ENCODE measurements around the gene GSTM5. TPM values are rescaled to one million over a fixed set of nuclear protein-coding genes. Genes with fewer than 3 reads are reported as not detected.
"Not testable (repeated sequence)": the region's sequence is repeated elsewhere in the genome, so short reads cannot be mapped to it uniquely, and the experiment has no call there.

GSTM5 gene
- total RNA-seq, 1 experiment from 2014 or later: not detected

DNA sequence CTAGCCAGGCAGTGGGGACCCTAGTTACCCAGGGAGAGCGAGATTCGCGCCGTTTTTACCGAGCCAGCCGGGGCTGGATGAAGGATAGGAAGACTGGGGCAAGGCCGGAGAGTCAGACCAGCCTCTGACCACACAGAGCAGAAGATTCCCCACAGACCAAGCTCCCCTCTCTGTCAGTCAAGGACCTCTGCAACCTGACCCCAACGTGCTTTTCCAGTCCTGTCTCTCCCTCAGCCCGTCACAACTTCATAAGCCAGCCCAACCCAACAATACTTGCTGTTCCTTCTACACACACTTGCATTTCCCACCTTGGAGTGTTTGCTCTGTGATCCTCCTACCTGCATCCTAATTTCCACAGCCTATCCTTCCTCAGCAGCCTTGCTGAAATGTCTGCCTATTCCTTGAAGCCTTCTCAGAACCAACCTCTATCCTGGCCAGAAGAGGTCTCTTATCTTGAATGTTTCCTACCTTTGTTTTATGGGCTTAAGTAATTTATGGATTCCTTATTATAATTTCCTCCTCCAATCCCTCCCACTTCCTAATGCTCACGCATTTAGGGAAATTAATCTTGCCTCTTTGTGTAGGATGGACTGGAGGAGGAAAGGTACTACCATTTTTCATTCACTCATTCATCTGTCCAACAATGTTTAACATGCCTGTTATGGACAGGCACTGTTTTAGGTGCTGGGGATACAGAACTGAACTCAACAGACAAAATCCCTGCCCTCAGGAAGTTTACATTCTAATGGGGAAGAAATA is 28.7 kb downstream of the GSTM5 start, which contains the start of gene GSTM3:
Gene GSTM3, minus strand, starts transcription at position 424 of the 759 bp plus-strand sequence. CDS start 751 bp downstream, outside the sequence.
- Histone ChIP-seq H3K4me2 (ENCODE audit: low read length) (peak within 1 kb of the TSS; percentile 99), H3F3A (ENCODE audit: low read length, unreplicated experiment) (no peaks in the 10 kb centered on the region), H3K9ac (ENCODE audit: low read length) (peak within 1 kb of the TSS; percentile 60), H3K9me3 (ENCODE audit: low read length) (no peaks in the 10 kb centered on the region), H2AFZ (ENCODE audit: low read length) (peak within 1 kb of the TSS; percentile 97), H3K79me2 (ENCODE audit: low read length) (peaks cover 9% of the 10 kb centered on the region), H3K9me2 (replicated peaks; ENCODE audit: low read length) (no peaks in the 10 kb centered on the region), H3K27ac (ENCODE audit: low read length) (no peak within 1 kb of the TSS), H3K4me3 (ENCODE audit: low read length) (peak within 1 kb of the TSS; percentile 89), H4K20me1 (ENCODE audit: low read length) (no peaks in the 10 kb centered on the region), H3K4me1 (ENCODE audit: insufficient read depth, low read length) (peaks cover 7% of the 10 kb centered on the region), H3K27me3 (ENCODE audit: low read length) (no peaks in the 10 kb centered on the region), H3K36me3 (ENCODE audit: low read depth, low read length) (peaks cover 17% of the 10 kb centered on the region; the same call in 1 of the 2 replicates)
- ChIA-PET CTCF (no interaction called here), POLR2A (ENCODE audit: unreplicated experiment) (no interaction called here)
- peak; percentile 57 for ATAC-seq
- intact Hi-C loops (cut with micrococcal nuclease): no loop called here
- TF ChIP-seq EZH2 (IDR thresholded peaks at IDR 0.05; ENCODE audit: low read length, unreplicated experiment): no peak
- no peak for TF ChIP-seq EZH2phosphoT487 (IDR thresholded peaks at IDR 0.05; ENCODE audit: borderline replicate concordance, low read length)
- TF ChIP-seq, protein P1, sequence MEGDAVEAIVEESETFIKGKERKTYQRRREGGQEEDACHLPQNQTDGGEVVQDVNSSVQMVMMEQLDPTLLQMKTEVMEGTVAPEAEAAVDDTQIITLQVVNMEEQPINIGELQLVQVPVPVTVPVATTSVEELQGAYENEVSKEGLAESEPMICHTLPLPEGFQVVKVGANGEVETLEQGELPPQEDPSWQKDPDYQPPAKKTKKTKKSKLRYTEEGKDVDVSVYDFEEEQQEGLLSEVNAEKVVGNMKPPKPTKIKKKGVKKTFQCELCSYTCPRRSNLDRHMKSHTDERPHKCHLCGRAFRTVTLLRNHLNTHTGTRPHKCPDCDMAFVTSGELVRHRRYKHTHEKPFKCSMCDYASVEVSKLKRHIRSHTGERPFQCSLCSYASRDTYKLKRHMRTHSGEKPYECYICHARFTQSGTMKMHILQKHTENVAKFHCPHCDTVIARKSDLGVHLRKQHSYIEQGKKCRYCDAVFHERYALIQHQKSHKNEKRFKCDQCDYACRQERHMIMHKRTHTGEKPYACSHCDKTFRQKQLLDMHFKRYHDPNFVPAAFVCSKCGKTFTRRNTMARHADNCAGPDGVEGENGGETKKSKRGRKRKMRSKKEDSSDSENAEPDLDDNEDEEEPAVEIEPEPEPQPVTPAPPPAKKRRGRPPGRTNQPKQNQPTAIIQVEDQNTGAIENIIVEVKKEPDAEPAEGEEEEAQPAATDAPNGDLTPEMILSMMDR (conservative IDR thresholded peaks at IDR 0.05; ENCODE audit: low read depth, low read length): peak; percentile 30; the same call in 1 of the 2 replicates
- peak; percentile 15 for DNase-seq
- BruUV-seq (replicated peaks): TSS peak; percentile 10

DNA sequence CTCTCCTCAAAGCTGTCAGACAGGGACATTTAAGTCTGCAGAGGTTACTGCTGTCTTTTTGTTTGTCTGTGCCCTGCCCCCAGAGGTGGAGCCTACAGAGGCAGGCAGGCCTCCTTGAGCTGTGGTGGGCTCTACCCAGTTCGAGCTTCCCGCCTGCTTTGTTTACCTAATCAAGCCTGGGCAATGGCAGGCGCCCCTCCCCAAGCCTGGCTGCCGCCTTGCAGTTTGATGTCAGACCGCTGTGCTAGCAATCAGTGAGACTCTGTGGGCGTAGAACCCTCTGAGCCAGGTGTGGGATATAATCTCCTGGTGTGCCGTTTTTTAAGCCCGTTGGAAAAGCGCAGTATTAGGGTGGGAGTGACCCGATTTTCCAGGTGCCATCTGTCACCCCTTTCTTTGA is 36.3 kb downstream of the GSTM5 start:
- BruUV-seq (replicated peaks); H3K36me3 ChIP-seq (ENCODE audit: low read depth, low read length); H3K4me3 ChIP-seq (ENCODE audit: low read length); H2AFZ ChIP-seq (ENCODE audit: low read length); H3K27me3 ChIP-seq (ENCODE audit: low read length); H3F3A ChIP-seq (ENCODE audit: low read length, unreplicated experiment); H4K20me1 ChIP-seq (ENCODE audit: low read length); H3K9me2 ChIP-seq (replicated peaks; ENCODE audit: low read length); H3K79me2 ChIP-seq (ENCODE audit: low read length); CTCF ChIA-PET; H3K9ac ChIP-seq (ENCODE audit: low read length); ATAC-seq; POLR2A ChIA-PET (ENCODE audit: unreplicated experiment); intact Hi-C loops (cut with micrococcal nuclease); H3K4me1 ChIP-seq (ENCODE audit: insufficient read depth, low read length); H3K27ac ChIP-seq (ENCODE audit: low read length); DNase-seq; H3K4me2 ChIP-seq (ENCODE audit: low read length); H3K9me3 ChIP-seq (ENCODE audit: low read length): not testable (repeated sequence)

DNA sequence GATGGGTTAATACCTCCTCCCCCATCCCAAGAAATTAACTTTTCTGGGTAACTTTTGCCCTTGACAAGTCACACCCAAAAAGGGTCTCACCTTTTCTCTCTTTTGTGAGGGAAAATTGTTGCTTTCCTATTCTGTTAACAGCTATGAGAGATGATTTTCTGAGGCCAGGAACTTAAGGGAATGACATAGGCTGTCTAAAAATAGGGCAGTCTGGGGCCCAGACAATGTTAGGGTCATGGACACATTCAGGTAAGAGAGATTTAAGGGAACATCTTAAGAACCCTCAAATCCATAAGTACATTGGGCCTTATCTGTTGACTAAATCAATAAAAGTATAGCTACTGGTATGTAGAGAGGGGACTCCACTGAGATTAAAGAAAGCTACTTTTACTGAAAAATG is 37.2 kb downstream of the GSTM5 start:
- Histone ChIP-seq H3K27me3 (ENCODE audit: low read length) (peaks cover 8% of the 10 kb centered on the region; the same call in 1 of the 2 replicates), H3K9me2 (replicated peaks; ENCODE audit: low read length) (no peaks in the 10 kb centered on the region), H3K9ac (ENCODE audit: low read length) (no peak overlapping the region), H4K20me1 (ENCODE audit: low read length) (no peaks in the 10 kb centered on the region), H2AFZ (ENCODE audit: low read length) (no peak overlapping the region), H3F3A (ENCODE audit: low read length, unreplicated experiment) (no peaks in the 10 kb centered on the region), H3K27ac (ENCODE audit: low read length) (no peak overlapping the region), H3K36me3 (ENCODE audit: low read depth, low read length) (no peaks in the 10 kb centered on the region), H3K4me1 (ENCODE audit: insufficient read depth, low read length) (no peaks in the 10 kb centered on the region), H3K9me3 (ENCODE audit: low read length) (no peaks in the 10 kb centered on the region), H3K79me2 (ENCODE audit: low read length) (no peaks in the 10 kb centered on the region), H3K4me2 (ENCODE audit: low read length) (no peak overlapping the region), H3K4me3 (ENCODE audit: low read length) (no peak overlapping the region)
- TF ChIP-seq EZH2 (IDR thresholded peaks at IDR 0.05; ENCODE audit: low read length, unreplicated experiment): no peak
- TF ChIP-seq, protein P1 (conservative IDR thresholded peaks at IDR 0.05; ENCODE audit: low read depth, low read length): no peak
- no peak for TF ChIP-seq EZH2phosphoT487 (IDR thresholded peaks at IDR 0.05; ENCODE audit: borderline replicate concordance, low read length)
- ATAC-seq (no peak), DNase-seq (no peak)
- intact Hi-C loops (cut with micrococcal nuclease): no loop called here
- ChIA-PET CTCF (no interaction called here), POLR2A (ENCODE audit: unreplicated experiment) (no interaction called here)
- BruUV-seq (replicated peaks): no TSS peak
